Measurements from ENCODE around the gene LRRC47. TPM values are rescaled to one million over a fixed set of nuclear protein-coding genes. Genes with fewer than 3 reads are reported as not detected.

LRRC47 gene
- total RNA-seq, 1 experiment from 2014 or later, result 32.0 TPM

DNA sequence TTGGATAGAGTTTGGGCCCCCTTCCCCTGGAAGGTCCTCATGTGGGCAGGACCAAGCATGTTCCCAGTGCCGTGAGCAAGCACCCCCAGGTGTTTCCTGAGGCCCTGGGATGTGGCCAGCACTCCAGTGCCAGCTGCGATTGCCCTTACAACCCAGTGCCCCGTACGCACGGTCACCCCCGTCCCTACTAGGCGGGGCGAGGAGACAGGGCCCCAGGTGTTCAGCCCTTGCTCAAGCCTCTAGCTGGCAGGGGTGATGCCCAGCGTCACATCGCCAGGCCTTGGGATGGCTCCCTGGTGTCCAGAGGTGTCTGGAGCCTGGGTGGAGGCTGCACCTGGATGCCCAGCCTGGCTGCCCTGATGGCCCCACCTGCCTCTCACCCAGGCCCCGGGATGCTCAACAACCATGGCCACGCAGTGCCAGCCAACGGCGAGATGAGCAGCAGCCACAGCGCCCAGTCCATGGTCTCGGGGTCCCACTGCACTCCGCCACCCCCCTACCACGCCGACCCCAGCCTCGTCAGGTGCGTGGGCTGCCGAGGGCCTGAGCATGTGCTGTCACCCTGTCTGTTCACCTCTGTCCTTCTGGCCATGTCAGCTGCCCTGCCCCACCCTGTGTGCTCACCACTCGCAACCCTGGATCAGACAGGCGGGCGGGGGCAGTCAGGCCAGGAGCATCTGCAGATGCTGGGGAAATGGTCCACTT is 65.6 kb downstream of the LRRC47 start:
- no peak for DNase-seq (ENCODE audit: low read depth)
- in situ Hi-C loops (cut with HindIII; ENCODE audit: low pct_unique_long_range_greater_than_20kb, low sequenced_read_pairs), result no loop called here

DNA sequence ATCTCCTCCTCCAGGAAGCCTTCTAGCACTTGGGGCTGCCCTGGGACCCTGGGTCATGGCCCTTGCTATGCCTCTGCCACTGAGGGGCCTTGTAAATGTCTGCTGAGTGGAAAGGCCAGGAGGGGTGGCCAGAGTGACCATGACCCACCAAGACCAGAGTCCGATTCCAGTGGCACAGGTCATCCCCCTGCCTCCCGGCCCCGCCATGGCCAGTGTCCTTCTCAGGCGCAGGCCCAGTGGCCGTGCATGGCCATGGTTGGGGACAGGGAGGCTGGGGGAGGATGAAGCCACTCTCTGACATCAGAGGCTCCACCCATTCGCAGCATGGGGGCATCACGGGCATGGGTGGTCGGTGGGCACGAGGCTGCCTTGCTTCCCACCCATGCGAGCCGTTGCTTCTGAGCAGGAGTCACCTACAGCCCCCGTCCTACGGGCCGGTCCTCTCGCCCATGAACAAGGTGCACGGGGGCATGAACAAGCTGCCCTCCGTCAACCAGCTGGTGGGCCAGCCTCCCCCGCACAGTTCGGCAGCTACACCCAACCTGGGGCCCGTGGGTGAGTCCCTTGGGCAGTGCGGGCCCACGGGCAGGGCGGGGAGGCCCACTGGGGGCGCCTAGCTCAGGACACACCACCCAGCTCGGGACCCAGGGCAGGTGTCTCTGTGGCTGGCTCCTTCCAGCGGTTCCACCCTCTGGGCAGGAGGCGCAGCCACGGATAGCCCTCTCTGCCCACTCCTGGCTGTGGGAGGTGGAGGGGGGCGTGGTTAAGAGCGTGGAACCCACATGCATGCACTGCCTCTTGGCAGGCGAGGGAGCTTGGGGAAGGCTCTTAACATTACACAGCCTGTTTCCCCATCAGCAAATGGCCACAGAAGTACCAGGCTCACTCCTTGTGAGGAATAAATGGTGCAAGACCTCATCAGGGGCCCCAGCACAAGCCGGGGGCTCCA is 66.4 kb downstream of the LRRC47 start:
- no peak for DNase-seq (ENCODE audit: low read depth)
- in situ Hi-C loops (cut with HindIII; ENCODE audit: low pct_unique_long_range_greater_than_20kb, low sequenced_read_pairs), result no loop called here

Other genes starting within 250 kb of the LRRC47 start
- 15.6 and 21.0 TPM in 2 replicates for gene MEGF6, start 185.0 kb downstream of the LRRC47 start, total RNA-seq (2014; rRNA removed; shearing (Covaris generic); ENCODE audit: low replicate concordance)
- gene TPRG1L, start 171.5 kb downstream of the LRRC47 start, total RNA-seq (2014; rRNA removed; shearing (Covaris generic); ENCODE audit: low replicate concordance), result 30.3 and 35.7 TPM in 2 replicates
- 41.1 and 41.2 TPM in 2 replicates for gene WRAP73, start 146.4 kb downstream of the LRRC47 start, total RNA-seq (2014; rRNA removed; shearing (Covaris generic); ENCODE audit: low replicate concordance)
- 4.4 and 5.1 TPM in 2 replicates for gene TP73, start 144.0 kb downstream of the LRRC47 start, total RNA-seq (2014; rRNA removed; shearing (Covaris generic); ENCODE audit: low replicate concordance)
- gene CCDC27, start 44.0 kb downstream of the LRRC47 start, total RNA-seq (2014; rRNA removed; shearing (Covaris generic); ENCODE audit: low replicate concordance), result not detected in 2 replicates
- gene SMIM1, start 23.7 kb downstream of the LRRC47 start, total RNA-seq (2014; rRNA removed; shearing (Covaris generic); ENCODE audit: low replicate concordance), result 29.9 and 66.4 TPM in 2 replicates
- 15.4 and 24.9 TPM in 2 replicates for gene CEP104, start 60.7 kb upstream of the LRRC47 start, total RNA-seq (2014; rRNA removed; shearing (Covaris generic); ENCODE audit: low replicate concordance)
- 9.2 and 27.9 TPM in 2 replicates for gene DFFB, start 61.0 kb upstream of the LRRC47 start, total RNA-seq (2014; rRNA removed; shearing (Covaris generic); ENCODE audit: low replicate concordance)
- 53.9 and 76.4 TPM in 2 replicates for gene C1orf174, start 103.8 kb upstream of the LRRC47 start, total RNA-seq (2014; rRNA removed; shearing (Covaris generic); ENCODE audit: low replicate concordance)

Measured in Caki2 (cell line).